ENCODE data around the gene PRKAG2. TPM values are rescaled to one million over a fixed set of nuclear protein-coding genes. Genes with fewer than 3 reads are reported as not detected.

Gene PRKAG2
- polyA plus RNA-seq, 1 of the 3 experiments (the other 2 are of a cell fraction), result 51.6 TPM

DNA sequence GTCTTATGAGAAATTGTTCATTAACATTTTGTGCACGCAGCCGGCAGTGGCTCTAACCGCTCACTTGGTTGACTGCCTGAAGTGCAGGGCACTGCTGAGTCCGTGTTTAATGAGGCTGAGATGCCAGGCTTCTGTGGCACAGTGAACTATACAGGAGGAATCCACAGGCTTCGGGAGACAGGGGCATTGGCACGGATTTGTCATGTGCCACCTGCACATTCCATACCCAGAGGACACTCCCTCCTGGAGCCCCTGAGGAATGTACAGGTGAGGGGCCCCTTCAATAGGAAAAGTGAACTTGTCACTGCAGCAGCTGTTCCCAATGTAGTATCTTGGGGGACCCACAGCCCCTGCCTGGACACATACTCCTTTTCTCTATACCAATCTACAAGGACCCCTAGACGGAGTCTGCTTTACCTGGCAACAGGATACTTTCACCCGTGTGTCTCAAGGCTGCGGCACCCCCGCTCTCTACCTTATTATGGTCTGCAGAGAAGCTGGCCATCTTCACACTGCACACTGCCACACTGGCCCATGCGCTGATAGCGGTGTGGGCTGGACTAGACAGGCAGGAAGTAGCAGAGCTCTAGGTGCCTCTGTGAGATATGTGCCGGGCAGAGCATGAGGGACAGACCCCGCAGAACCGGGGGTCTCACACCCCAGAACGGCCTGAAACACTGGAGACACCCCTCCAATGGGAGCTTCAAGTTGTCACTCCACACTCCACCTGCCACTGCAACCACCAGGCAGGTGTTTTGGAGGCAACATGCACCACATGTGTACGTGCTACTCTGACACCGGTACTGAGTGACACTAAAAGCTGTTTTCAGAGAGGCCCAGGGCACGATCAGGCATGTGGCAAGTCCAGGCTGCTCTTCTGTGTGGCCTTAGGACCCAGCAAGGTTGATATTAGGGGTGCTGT lies 285.8 kb downstream of the PRKAG2 start (continued):
- no peak for TF ChIP-seq POLR2AphosphoS5 (IDR thresholded peaks at IDR 0.05; ENCODE audit: low read depth, low read length)

DNA sequence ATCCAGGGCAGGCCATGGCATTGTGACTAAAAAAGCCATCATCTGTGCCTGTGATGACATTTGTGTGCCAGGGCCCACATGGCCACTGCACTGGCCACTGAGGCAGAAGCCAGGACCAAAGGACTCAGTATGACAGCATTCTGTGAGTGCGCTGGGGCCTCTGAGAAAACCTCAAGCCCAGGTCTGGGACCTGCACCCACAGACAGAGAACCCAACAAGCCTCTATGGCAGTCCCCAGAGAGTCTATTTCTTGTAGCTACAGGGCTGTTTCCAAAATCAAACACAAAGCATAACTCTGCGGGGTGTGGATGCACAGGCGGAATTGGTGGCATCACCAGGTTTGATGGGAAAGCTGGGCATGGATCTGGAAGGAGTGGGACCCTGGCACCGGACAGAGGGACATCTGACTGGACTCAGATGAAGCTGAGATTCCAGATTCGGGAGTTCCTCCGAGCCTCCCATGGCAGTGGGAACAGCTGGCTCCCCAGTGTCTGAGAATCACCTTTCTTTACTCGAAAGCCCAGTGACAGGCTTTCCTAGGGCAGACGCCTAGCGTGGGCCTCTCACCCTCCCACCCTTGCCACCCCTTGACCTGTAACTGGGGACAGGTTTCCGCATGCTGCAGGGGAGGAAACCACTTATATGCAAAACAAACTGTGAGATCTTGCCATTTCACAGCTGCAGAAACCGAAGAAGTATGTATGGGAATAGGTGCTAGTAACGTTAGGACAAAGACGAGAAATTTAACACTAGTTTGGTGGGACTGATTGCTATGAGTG lies 286.7 kb downstream of the PRKAG2 start:
- TF ChIP-seq GATA2 (CRISPR knock-in tag; IDR thresholded peaks at IDR 0.05) (no peak), GABPA (IDR thresholded peaks at IDR 0.05; ENCODE audit: low read depth) (no peak)
- TF ChIP-seq, protein P1, sequence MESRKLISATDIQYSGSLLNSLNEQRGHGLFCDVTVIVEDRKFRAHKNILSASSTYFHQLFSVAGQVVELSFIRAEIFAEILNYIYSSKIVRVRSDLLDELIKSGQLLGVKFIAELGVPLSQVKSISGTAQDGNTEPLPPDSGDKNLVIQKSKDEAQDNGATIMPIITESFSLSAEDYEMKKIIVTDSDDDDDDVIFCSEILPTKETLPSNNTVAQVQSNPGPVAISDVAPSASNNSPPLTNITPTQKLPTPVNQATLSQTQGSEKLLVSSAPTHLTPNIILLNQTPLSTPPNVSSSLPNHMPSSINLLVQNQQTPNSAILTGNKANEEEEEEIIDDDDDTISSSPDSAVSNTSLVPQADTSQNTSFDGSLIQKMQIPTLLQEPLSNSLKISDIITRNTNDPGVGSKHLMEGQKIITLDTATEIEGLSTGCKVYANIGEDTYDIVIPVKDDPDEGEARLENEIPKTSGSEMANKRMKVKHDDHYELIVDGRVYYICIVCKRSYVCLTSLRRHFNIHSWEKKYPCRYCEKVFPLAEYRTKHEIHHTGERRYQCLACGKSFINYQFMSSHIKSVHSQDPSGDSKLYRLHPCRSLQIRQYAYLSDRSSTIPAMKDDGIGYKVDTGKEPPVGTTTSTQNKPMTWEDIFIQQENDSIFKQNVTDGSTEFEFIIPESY (IDR thresholded peaks at IDR 0.05; ENCODE audit: borderline replicate concordance, low read depth), result no peak
- no peaks in the 10 kb centered on the region for H4K20me1 ChIP-seq (ENCODE audit: insufficient read depth)
- H3F3A ChIP-seq (replicated peaks; ENCODE audit: insufficient read depth), result peaks cover 4% of the 10 kb centered on the region
- CTCF ChIA-PET, result interaction anchor here (0.6 to 1.5 kb wide), 3 partner anchors 9 to 169 kb away, joined by 3 to 4 read pairs (median 3); no protein-coding TSS in a partner anchor
- no peak overlapping the region for H3K27ac ChIP-seq (ENCODE audit: low read depth in 2 of 2, low read length in 1 of 2)
- no peak overlapping the region for H3K4me3 ChIP-seq (ENCODE audit: low read depth in 2 of 2, low read length in 1 of 2)
- H3K4me2 ChIP-seq, result no peak overlapping the region
- H3K27me3 ChIP-seq (ENCODE audit: insufficient read depth), result no peaks in the 10 kb centered on the region
- DNase-seq, result no peak
- no peak overlapping the region for H2AFZ ChIP-seq (ENCODE audit: low read depth)
- 96% methylated on average over 10 of the region's 13 CpGs for WGBS (ENCODE audit: low lambda C conversion rate)
- no peak overlapping the region for H3K9ac ChIP-seq
- H3K4me1 ChIP-seq (ENCODE audit: control insufficient read depth in 1 of 2, insufficient read depth in 2 of 2, low read depth in 1 of 2, low read length in 1 of 2), result peaks cover 0 to 10% of the 10 kb centered on the region in 2 experiments; a peak in 1 of 4 replicates
- no peaks in the 10 kb centered on the region for H3K9me2 ChIP-seq
- peaks cover 23% of the 10 kb centered on the region; the same call in 1 of the 2 replicates for H3K79me2 ChIP-seq (ENCODE audit: insufficient read depth)
- H3K9me3 ChIP-seq, result no peaks in the 10 kb centered on the region
- POLR2A ChIA-PET, result no interaction called here
- H3K36me3 ChIP-seq (replicated peaks in 1 of 2; ENCODE audit: control insufficient read depth in 1 of 2, insufficient read depth in 2 of 2, low read length in 1 of 2), result peaks cover 4 to 6% of the 10 kb centered on the region in 2 experiments

GRCh38 chr7:151588982-151589381 lies 287.9 kb downstream of the PRKAG2 start:
- 94% methylated on average over 7 of the region's 9 CpGs for WGBS (ENCODE audit: low lambda C conversion rate)
- POLR2A ChIA-PET, result no interaction called here
- H3K79me2 ChIP-seq (ENCODE audit: insufficient read depth), result peaks cover 11% of the 10 kb centered on the region; the same call in 1 of the 2 replicates

More at GRCh38 chr7:151588982-151589381, 287.9 kb downstream of the PRKAG2 start:
- H3F3A ChIP-seq (replicated peaks; ENCODE audit: insufficient read depth), result peaks cover 4% of the 10 kb centered on the region
- peaks cover 0 to 10% of the 10 kb centered on the region in 2 experiments; a peak in 1 of 4 replicates for H3K4me1 ChIP-seq (ENCODE audit: control insufficient read depth in 1 of 2, insufficient read depth in 2 of 2, low read depth in 1 of 2, low read length in 1 of 2)
- no peaks in the 10 kb centered on the region for H4K20me1 ChIP-seq (ENCODE audit: insufficient read depth)
- H3K36me3 ChIP-seq (replicated peaks in 1 of 2; ENCODE audit: control insufficient read depth in 1 of 2, insufficient read depth in 2 of 2, low read length in 1 of 2), result peaks cover 2 to 4% of the 10 kb centered on the region in 2 experiments
- H3K27me3 ChIP-seq (ENCODE audit: insufficient read depth), result no peaks in the 10 kb centered on the region
- DNase-seq, result no peak
- H3K9ac ChIP-seq, result no peak overlapping the region
- no peak overlapping the region for H2AFZ ChIP-seq (ENCODE audit: low read depth)
- no peak overlapping the region for H3K4me3 ChIP-seq (ENCODE audit: low read depth in 2 of 2, low read length in 1 of 2)
- CTCF ChIA-PET, result interaction anchor here (1.4 to 1.6 kb wide), 3 partner anchors 23 to 170 kb away, joined by 3 to 4 read pairs (median 3); no protein-coding TSS in a partner anchor
- no peak overlapping the region for H3K4me2 ChIP-seq
- H3K9me3 ChIP-seq, result no peaks in the 10 kb centered on the region
- no peak for TF ChIP-seq TAF1 (IDR thresholded peaks at IDR 0.05; ENCODE audit: borderline replicate concordance, low read depth, low read length)
- TF ChIP-seq SMC3 (IDR thresholded peaks at IDR 0.05; ENCODE audit: low read depth, low read length), result no peak
- TF ChIP-seq USF1 (IDR thresholded peaks at IDR 0.05; ENCODE audit: borderline replicate concordance, low read depth), result no peak
- TF ChIP-seq POLR2AphosphoS5 (IDR thresholded peaks at IDR 0.05; ENCODE audit: low read depth, low read length), result no peak
- no peak for TF ChIP-seq RFX5 (IDR thresholded peaks at IDR 0.05; ENCODE audit: low read length)
- no peak for TF ChIP-seq CTCF (IDR thresholded peaks at IDR 0.05)
- no peak for TF ChIP-seq NFIC (IDR thresholded peaks at IDR 0.05; ENCODE audit: borderline replicate concordance)
- no peak overlapping the region for H3K27ac ChIP-seq (ENCODE audit: low read depth in 2 of 2, low read length in 1 of 2)
- no peaks in the 10 kb centered on the region for H3K9me2 ChIP-seq
